HL-60/S4 treated with retinoic acid at 250 ng/mL for 4 days and 3 days (cell line): ENCODE results near the gene DNAL4.

Source experiments
- in situ Hi-C: fragments of 300-500 bp; cut with MboI; formaldehyde crosslinking; loops from 2 replicates; pipeline ENCODE4 v1.7.0; 2022; ENCODE audit warnings: low sequenced_read_pairs

Gene DNAL4

GRCh38 chr22:38760477-38761201 is 33.3 kb downstream of the DNAL4 start:
- in situ Hi-C loops: no loop called here

- in situ Hi-C loops: no loop called here
Measured at GRCh38 chr22:38759005-38759404, 34.9 kb downstream of the DNAL4 start.

GRCh38 chr22:38758276-38758945 is 35.5 kb downstream of the DNAL4 start:
- in situ Hi-C loops: no loop called here

- in situ Hi-C loops: no loop called here
Measured at GRCh38 chr22:38757464-38757757, 36.5 kb downstream of the DNAL4 start.

- in situ Hi-C loops: no loop called here
Measured at GRCh38 chr22:38756711-38757463, 37.1 kb downstream of the DNAL4 start.

GRCh38 chr22:38755911-38756532 is 37.9 kb downstream of the DNAL4 start, which contains the start of gene SUN2:
Gene SUN2, minus strand, starts transcription at chr22:38755998. Its CDS starts 3,370 bp downstream, at chr22:38752628.
- in situ Hi-C loops: no loop called here

GRCh38 chr22:38755155-38755910 is 38.6 kb downstream of the DNAL4 start:
- in situ Hi-C loops: no loop called here

- in situ Hi-C loops: no loop called here
Measured at GRCh38 chr22:38754751-38755154, 39.2 kb downstream of the DNAL4 start.

GRCh38 chr22:38753948-38754750 is 39.8 kb downstream of the DNAL4 start:
- in situ Hi-C loops: no loop called here

- in situ Hi-C loops: no loop called here
Measured at GRCh38 chr22:38751422-38752346, 42.3 kb downstream of the DNAL4 start.

- in situ Hi-C loops: no loop called here
Measured at GRCh38 chr22:38751066-38751421, 42.9 kb downstream of the DNAL4 start.

GRCh38 chr22:38750638-38751037 is 43.3 kb downstream of the DNAL4 start:
- in situ Hi-C loops: no loop called here

GRCh38 chr22:38750104-38750503 is 43.8 kb downstream of the DNAL4 start:
- in situ Hi-C loops: no loop called here

- in situ Hi-C loops: no loop called here
Measured at GRCh38 chr22:38748487-38749136, 45.3 kb downstream of the DNAL4 start.

- in situ Hi-C loops: no loop called here
Measured at GRCh38 chr22:38745676-38746460, 48.1 kb downstream of the DNAL4 start.

GRCh38 chr22:38744981-38745380 is 49.0 kb downstream of the DNAL4 start:
- in situ Hi-C loops: no loop called here

GRCh38 chr22:38742176-38742942 is 51.6 kb downstream of the DNAL4 start:
- in situ Hi-C loops: no loop called here
